Pons (tissue), 1 donor: Measurements from ENCODE around the gene SLC16A4.

ENCODE experiments used
- DNase-seq: peaks from one replicate; pipeline ENCODE4 v3.0.0-alpha.2; 2016; ENCODE audit warnings: low spot score

The SLC16A4 gene

GRCh38 chr1:110356379-110356778 lies 34.4 kb downstream of the SLC16A4 start:
- DNase-seq: no peak

GRCh38 chr1:110355321-110355720 lies 35.5 kb downstream of the SLC16A4 start:
- DNase-seq: no peak

GRCh38 chr1:110350360-110350759 lies 40.5 kb downstream of the SLC16A4 start:
- DNase-seq: no peak

- DNase-seq: no peak
Measured at GRCh38 chr1:110348771-110349170, 42.1 kb downstream of the SLC16A4 start.

- no peak for DNase-seq
Measured at GRCh38 chr1:110348050-110348449, 42.8 kb downstream of the SLC16A4 start.

- no peak for DNase-seq
Measured at GRCh38 chr1:110347182-110347893, 43.5 kb downstream of the SLC16A4 start.

- DNase-seq: no peak
Measured at GRCh38 chr1:110346690-110347089, 44.1 kb downstream of the SLC16A4 start.

GRCh38 chr1:110345480-110345879 lies 45.3 kb downstream of the SLC16A4 start:
- no peak for DNase-seq

GRCh38 chr1:110344152-110344551 lies 46.7 kb downstream of the SLC16A4 start:
- no peak for DNase-seq

GRCh38 chr1:110343249-110343648 lies 47.6 kb downstream of the SLC16A4 start:
- no peak for DNase-seq

GRCh38 chr1:110341872-110342331 lies 48.9 kb downstream of the SLC16A4 start:
- no peak for DNase-seq

- no peak for DNase-seq
Measured at GRCh38 chr1:110341146-110341871, 49.5 kb downstream of the SLC16A4 start.

GRCh38 chr1:110340207-110340468 lies 50.7 kb downstream of the SLC16A4 start:
- DNase-seq: no peak

GRCh38 chr1:110339407-110340206 lies 51.2 kb downstream of the SLC16A4 start:
- no peak for DNase-seq

- DNase-seq: peak; percentile 100
Measured at GRCh38 chr1:110338886-110339406, 51.9 kb downstream of the SLC16A4 start, which contains the start of gene RBM15. TSS of gene RBM15 (plus strand) at chr1:110339377. CDS start at chr1:110339406, 29 bp downstream.

- peak; percentile 93 for DNase-seq
Measured at GRCh38 chr1:110338309-110338885, 52.4 kb downstream of the SLC16A4 start.

- DNase-seq: peak; percentile 56
Measured at GRCh38 chr1:110337704-110338308, 53.0 kb downstream of the SLC16A4 start.

- DNase-seq: no peak
Measured at GRCh38 chr1:110336300-110337039, 54.4 kb downstream of the SLC16A4 start.

- no peak for DNase-seq
Measured at GRCh38 chr1:110335265-110335664, 55.6 kb downstream of the SLC16A4 start.

- no peak for DNase-seq
Measured at GRCh38 chr1:110328700-110329099, 62.1 kb downstream of the SLC16A4 start.

GRCh38 chr1:110328274-110328673 lies 62.6 kb downstream of the SLC16A4 start:
- DNase-seq: no peak
